Measurements from ENCODE around the gene ZIC4. TPM values are rescaled to one million over a fixed set of nuclear protein-coding genes. Genes with fewer than 3 reads are reported as not detected.

The ZIC4 gene
- total and polyA plus RNA-seq, 2 donors (not counting 1 experiment from before 2014, with no cell fraction given) = not detected

GRCh38 chr3:147387885-147388699 is 18.3 kb downstream of the ZIC4 start:
- Histone ChIP-seq H4K20me1 (ENCODE audit: control insufficient read depth, extremely low read depth, insufficient read depth, low read length) (no peaks in the 10 kb centered on the region), H3K36me3 (ENCODE audit: control insufficient read depth, insufficient read depth, low read length) (no peaks in the 10 kb centered on the region), H2AFZ (ENCODE audit: low read length) (no peak overlapping the region), H3K9me3 (ENCODE audit: control insufficient read depth, insufficient read depth, low read depth, low read length) (no peaks in the 10 kb centered on the region), H3K4me1 (ENCODE audit: control insufficient read depth, extremely low read depth, insufficient read depth, low read length) (no peaks in the 10 kb centered on the region), H3K9ac (ENCODE audit: insufficient read depth, low read length) (no peak overlapping the region), H3K4me2 (ENCODE audit: extremely low read depth, insufficient read depth, low read length) (no peak overlapping the region), H3K79me2 (ENCODE audit: control insufficient read depth, insufficient read depth, low read length) (no peaks in the 10 kb centered on the region), H3K27me3 (ENCODE audit: control insufficient read depth, insufficient read depth, low read length) (peaks cover 82% of the 10 kb centered on the region), H3K27ac (ENCODE audit: insufficient read depth, low read length) (no peak overlapping the region), H3K4me3 (replicated peaks in 1 of 4; ENCODE audit: control extremely low read depth in 1 of 4, insufficient read depth in 1 of 4, low read depth in 3 of 4, low read length in 4 of 4) (no peak overlapping the region)
- DNase-seq (ENCODE audit: low read depth in 2 of 2) = no peak
- TF ChIP-seq EZH2 (IDR thresholded peaks at IDR 0.05; ENCODE audit: low read length, missing control alignments) = peak; percentile 62
- TF ChIP-seq CTCF (conservative IDR thresholded peaks at IDR 0.05 in 1 of 2, IDR thresholded peaks at IDR 0.05 in 1 of 2; ENCODE audit: low read depth in 1 of 2, low read length in 2 of 2) = no peak

GRCh38 chr3:147387291-147387884 is 19.0 kb downstream of the ZIC4 start:
- Histone ChIP-seq H4K20me1 (ENCODE audit: control insufficient read depth, extremely low read depth, insufficient read depth, low read length) (no peaks in the 10 kb centered on the region), H2AFZ (ENCODE audit: low read length) (no peak overlapping the region), H3K9ac (ENCODE audit: insufficient read depth, low read length) (no peak overlapping the region), H3K27me3 (ENCODE audit: control insufficient read depth, insufficient read depth, low read length) (peaks cover 77% of the 10 kb centered on the region), H3K9me3 (ENCODE audit: control insufficient read depth, insufficient read depth, low read depth, low read length) (no peaks in the 10 kb centered on the region), H3K36me3 (ENCODE audit: control insufficient read depth, insufficient read depth, low read length) (no peaks in the 10 kb centered on the region), H3K4me1 (ENCODE audit: control insufficient read depth, extremely low read depth, insufficient read depth, low read length) (no peaks in the 10 kb centered on the region), H3K79me2 (ENCODE audit: control insufficient read depth, insufficient read depth, low read length) (no peaks in the 10 kb centered on the region), H3K4me3 (replicated peaks in 1 of 4; ENCODE audit: control extremely low read depth in 1 of 4, insufficient read depth in 1 of 4, low read depth in 3 of 4, low read length in 4 of 4) (no peak overlapping the region), H3K27ac (ENCODE audit: insufficient read depth, low read length) (no peak overlapping the region), H3K4me2 (ENCODE audit: extremely low read depth, insufficient read depth, low read length) (no peak overlapping the region)
- DNase-seq (ENCODE audit: low read depth in 2 of 2) = no peak
- TF ChIP-seq CTCF (conservative IDR thresholded peaks at IDR 0.05 in 1 of 2, IDR thresholded peaks at IDR 0.05 in 1 of 2; ENCODE audit: low read depth in 1 of 2, low read length in 2 of 2) = no peak
- no peak for TF ChIP-seq EZH2 (IDR thresholded peaks at IDR 0.05; ENCODE audit: low read length, missing control alignments)

- Histone ChIP-seq H3K27ac (ENCODE audit: insufficient read depth, low read length) (no peak overlapping the region), H3K4me2 (ENCODE audit: extremely low read depth, insufficient read depth, low read length) (no peak overlapping the region), H3K9me3 (ENCODE audit: control insufficient read depth, insufficient read depth, low read depth, low read length) (no peaks in the 10 kb centered on the region), H3K4me3 (replicated peaks in 1 of 4; ENCODE audit: control extremely low read depth in 1 of 4, insufficient read depth in 1 of 4, low read depth in 3 of 4, low read length in 4 of 4) (no peak overlapping the region), H3K9ac (ENCODE audit: insufficient read depth, low read length) (no peak overlapping the region), H3K27me3 (ENCODE audit: control insufficient read depth, insufficient read depth, low read length) (peaks cover 74% of the 10 kb centered on the region), H4K20me1 (ENCODE audit: control insufficient read depth, extremely low read depth, insufficient read depth, low read length) (no peaks in the 10 kb centered on the region), H3K79me2 (ENCODE audit: control insufficient read depth, insufficient read depth, low read length) (no peaks in the 10 kb centered on the region), H3K4me1 (ENCODE audit: control insufficient read depth, extremely low read depth, insufficient read depth, low read length) (no peaks in the 10 kb centered on the region), H3K36me3 (ENCODE audit: control insufficient read depth, insufficient read depth, low read length) (no peaks in the 10 kb centered on the region), H2AFZ (ENCODE audit: low read length) (no peak overlapping the region)
- no peak for DNase-seq (ENCODE audit: low read depth in 2 of 2)
- peak; percentile 31 for TF ChIP-seq EZH2 (IDR thresholded peaks at IDR 0.05; ENCODE audit: low read length, missing control alignments)
- no peak for TF ChIP-seq CTCF (conservative IDR thresholded peaks at IDR 0.05 in 1 of 2, IDR thresholded peaks at IDR 0.05 in 1 of 2; ENCODE audit: low read depth in 1 of 2, low read length in 2 of 2)
These were observed 21.0 kb downstream of the ZIC4 start for GRCh38 chr3:147385059-147386012.
